GM13976 (cell line): ENCODE measurements around the gene INAFM2.

Experiments
- DNase-seq: peaks from one replicate; pipeline ENCODE4 v3.0.0; 2012; ENCODE audit warnings: low spot score
- CTCF ChIP-seq: IDR thresholded peaks from 2 replicates; pipeline ENCODE4 v1.5.1; 2012; ENCODE audit warnings: borderline replicate concordance, mild to moderate bottlenecking; ENCODE audit not compliant: insufficient read depth; ENCODE audit errors: extremely low read depth, missing control alignments, control extremely low read depth
- in situ Hi-C: fragments of 300-500 bp; cut with MboI; formaldehyde crosslinking; loops from one replicate; pipeline ENCODE4 v1.12.0; 2022; ENCODE audit warnings: low sequenced_read_pairs, mixed read lengths, inconsistent platforms; ENCODE audit not compliant: unreplicated experiment

The INAFM2 gene

GRCh38 chr15:40310001-40310959 lies 13.2 kb upstream of the INAFM2 start:
- in situ Hi-C loops = no loop called here
- DNase-seq = peak; percentile 69
- peak; percentile 73 for TF ChIP-seq CTCF

DNA sequence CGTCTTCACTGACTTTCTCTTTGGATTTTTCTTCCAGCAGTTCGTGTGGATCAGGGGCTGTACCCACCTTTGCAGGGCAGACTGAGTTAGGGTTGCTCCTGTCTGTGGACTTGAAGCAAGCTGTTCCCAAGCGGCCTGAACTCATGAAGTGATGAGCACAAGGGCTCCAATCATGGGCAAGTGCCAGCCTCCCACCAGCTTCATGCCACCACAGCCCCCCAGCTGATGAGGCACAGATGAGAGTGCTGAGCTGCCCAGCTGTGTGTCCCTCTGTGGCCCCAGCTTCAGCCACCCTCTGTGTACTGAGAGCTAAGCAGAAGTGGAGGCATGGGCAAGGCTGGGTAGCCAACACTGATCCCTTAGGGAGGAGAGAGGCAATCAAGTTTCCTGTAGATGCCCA lies 12.5 kb upstream of the INAFM2 start:
- TF ChIP-seq CTCF = no peak
- in situ Hi-C loops = no loop called here

DNA sequence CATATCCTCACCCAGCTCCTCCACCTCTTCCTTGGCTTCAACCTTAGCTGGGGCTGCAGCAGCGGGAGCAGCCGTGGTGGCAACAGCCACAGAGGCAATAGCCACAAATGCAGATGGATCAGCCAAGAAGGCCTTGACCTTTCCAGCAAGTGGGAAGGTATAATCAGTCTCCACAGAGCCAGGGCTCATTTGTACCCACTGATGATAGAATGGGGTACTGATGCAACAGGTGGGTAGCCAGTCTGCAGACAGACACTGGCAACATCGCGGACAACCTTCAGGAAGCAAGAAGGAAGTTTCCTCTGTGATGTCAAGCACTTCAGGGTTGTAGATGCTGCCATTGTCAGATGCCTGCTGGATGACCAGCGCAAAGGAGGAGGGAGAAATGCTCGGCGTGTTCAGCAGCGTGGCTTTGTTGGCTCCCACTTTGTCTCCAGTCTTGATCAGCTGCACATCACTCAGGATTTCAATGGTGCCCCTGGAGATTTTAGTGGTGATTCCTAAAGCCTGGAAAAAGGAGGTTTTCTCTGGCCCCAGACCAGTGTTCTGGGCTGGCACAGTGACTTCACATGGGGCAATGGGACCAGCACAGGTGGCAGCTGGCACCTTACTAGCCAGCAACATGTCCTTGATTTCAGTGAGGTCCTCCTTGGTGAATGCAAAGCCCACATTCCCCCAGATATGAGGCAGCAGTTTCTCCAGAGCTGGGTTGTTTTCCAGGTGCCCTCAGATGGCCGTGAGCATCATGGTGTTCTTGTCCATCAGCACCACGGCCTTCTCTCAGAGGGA lies 10.9 kb upstream of the INAFM2 start:
- in situ Hi-C loops = no loop called here
- no peak for DNase-seq
- no peak for TF ChIP-seq CTCF

More for the DNA sequence above, 12.5 kb upstream of the INAFM2 start:
- no peak for DNase-seq

DNA sequence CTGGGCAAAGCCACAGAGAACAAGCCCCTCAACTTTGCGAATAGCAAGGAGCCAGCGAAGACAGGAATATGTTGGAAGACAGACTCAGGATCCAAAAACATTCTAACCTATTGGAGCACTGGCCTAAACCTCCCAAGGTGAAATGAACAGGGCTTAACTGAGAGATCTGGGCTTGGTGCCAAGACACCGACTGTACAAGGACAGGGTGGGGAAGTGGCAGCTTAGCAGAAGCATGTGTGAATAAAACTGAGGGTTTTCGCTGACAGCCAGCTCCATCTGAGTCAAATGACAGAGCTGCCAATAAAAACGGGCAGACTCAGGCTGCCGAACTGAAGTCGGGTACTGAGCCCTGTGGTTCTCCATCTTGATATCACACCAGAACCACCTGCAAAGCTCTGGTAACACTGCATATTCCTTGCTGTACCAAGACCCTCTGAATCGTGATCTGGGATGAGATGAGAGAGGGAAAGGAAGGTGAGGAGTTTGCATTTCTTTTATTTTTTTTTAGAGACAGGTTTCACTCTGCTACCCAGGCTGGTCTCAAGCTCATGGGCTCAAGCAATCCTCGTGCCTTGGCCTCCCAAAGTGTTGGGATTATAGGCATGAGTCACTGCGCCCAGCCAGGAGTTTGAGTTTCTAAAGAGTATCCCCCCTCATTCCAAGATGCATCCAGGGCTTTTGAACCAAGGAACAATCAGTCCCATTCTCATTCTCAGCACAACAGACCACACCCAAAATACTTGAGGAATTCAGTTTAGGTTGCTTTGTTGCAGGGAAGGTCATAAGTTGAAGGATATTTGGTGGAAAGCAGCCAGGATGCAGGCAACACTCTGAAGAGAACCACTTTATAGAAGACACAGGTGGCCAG lies 9.7 kb upstream of the INAFM2 start:
- TF ChIP-seq CTCF = no peak
- no peak for DNase-seq
- in situ Hi-C loops = no loop called here

- TF ChIP-seq CTCF = no peak
- in situ Hi-C loops = no loop called here
- no peak for DNase-seq
Measured at GRCh38 chr15:40314723-40315276, 8.7 kb upstream of the INAFM2 start.
